Measurements from ENCODE around the gene DGCR6L.
"Not testable (repeated sequence)": the region's sequence is repeated elsewhere in the genome, so short reads cannot be mapped to it uniquely, and the experiment has no call there.

Gene DGCR6L

GRCh38 chr22:20318043-20318688, 1.7 kb downstream of the DGCR6L start:
- peak overlapping the region; percentile 64 to 96 for H3K4me3 Mint-ChIP-seq
- not testable (repeated sequence) for H3K27me3 Mint-ChIP-seq; H3K9me3 Mint-ChIP-seq; ATAC-seq (replicated peaks); H3K27ac Mint-ChIP-seq
- peaks cover 40 to 41% of the 10 kb centered on the region in 2 donors for H3K4me1 Mint-ChIP-seq (ENCODE audit: low read depth in 2 of 2)
- peaks cover 11% of the 10 kb centered on the region for H3K36me3 Mint-ChIP-seq (ENCODE audit: insufficient read depth)
- DNase-seq = peak in 1 of 3 experiments; percentile 0

- H3K27me3 Mint-ChIP-seq; ATAC-seq (replicated peaks); H3K9me3 Mint-ChIP-seq: not testable (repeated sequence)
- Mint-ChIP-seq H3K4me1 (ENCODE audit: low read depth in 2 of 2) (peaks cover 35 to 37% of the 10 kb centered on the region in 2 donors), H3K4me3 (peak overlapping the region; percentile 64 to 96), H3K36me3 (ENCODE audit: insufficient read depth) (peaks cover 11% of the 10 kb centered on the region), H3K27ac (peak overlapping the region in 1 of 2 donors; percentile 67)
- peak in 2 of 3 experiments; percentile 26 to 30 for DNase-seq
These were observed 2.3 kb downstream of the DGCR6L start for GRCh38 chr22:20317402-20318042.

GRCh38 chr22:20316844-20317401, 2.9 kb downstream of the DGCR6L start:
- Mint-ChIP-seq H3K27ac (peak overlapping the region in 1 of 2 donors; percentile 67), H3K27me3 (no peaks in the 10 kb centered on the region), H3K36me3 (ENCODE audit: insufficient read depth) (peaks cover 11% of the 10 kb centered on the region), H3K9me3 (no peaks in the 10 kb centered on the region), H3K4me1 (ENCODE audit: low read depth in 2 of 2) (peaks cover 32 to 33% of the 10 kb centered on the region in 2 donors), H3K4me3 (no peak overlapping the region)
- DNase-seq (no peak), ATAC-seq (replicated peaks) (no peak)

GRCh38 chr22:20316217-20316843, 3.5 kb downstream of the DGCR6L start:
- Mint-ChIP-seq H3K4me1 (ENCODE audit: low read depth in 2 of 2) (peaks cover 28% of the 10 kb centered on the region in 2 donors), H3K9me3 (no peaks in the 10 kb centered on the region), H3K27me3 (no peaks in the 10 kb centered on the region), H3K27ac (peak overlapping the region in 1 of 2 donors; percentile 67), H3K4me3 (no peak overlapping the region), H3K36me3 (ENCODE audit: insufficient read depth) (peaks cover 13% of the 10 kb centered on the region)
- ATAC-seq (replicated peaks) = no peak
- DNase-seq = no peak

GRCh38 chr22:20315337-20316216, 4.3 kb downstream of the DGCR6L start:
- H3K27ac Mint-ChIP-seq = no peak overlapping the region
- H3K4me1 Mint-ChIP-seq (ENCODE audit: low read depth in 2 of 2) = peaks cover 21 to 22% of the 10 kb centered on the region in 2 donors
- no peaks in the 10 kb centered on the region for H3K9me3 Mint-ChIP-seq
- ATAC-seq (replicated peaks) (no peak), DNase-seq (no peak)
- no peaks in the 10 kb centered on the region for H3K27me3 Mint-ChIP-seq
- H3K36me3 Mint-ChIP-seq (ENCODE audit: insufficient read depth) = peaks cover 13% of the 10 kb centered on the region
- H3K4me3 Mint-ChIP-seq = no peak overlapping the region

GRCh38 chr22:20314741-20315336, 5.0 kb downstream of the DGCR6L start:
- not testable (repeated sequence) for H3K4me3 Mint-ChIP-seq; H3K36me3 Mint-ChIP-seq (ENCODE audit: insufficient read depth); DNase-seq; H3K27ac Mint-ChIP-seq; H3K9me3 Mint-ChIP-seq; ATAC-seq (replicated peaks); H3K27me3 Mint-ChIP-seq
- H3K4me1 Mint-ChIP-seq (ENCODE audit: low read depth in 2 of 2) = peaks cover 19 to 20% of the 10 kb centered on the region in 2 donors

- H3K27ac Mint-ChIP-seq; H3K36me3 Mint-ChIP-seq (ENCODE audit: insufficient read depth); DNase-seq; H3K4me3 Mint-ChIP-seq; ATAC-seq (replicated peaks); H3K27me3 Mint-ChIP-seq; H3K9me3 Mint-ChIP-seq: not testable (repeated sequence)
- peaks cover 16 to 17% of the 10 kb centered on the region in 2 donors for H3K4me1 Mint-ChIP-seq (ENCODE audit: low read depth in 2 of 2)
These were observed 5.7 kb downstream of the DGCR6L start for GRCh38 chr22:20314206-20314605.

- H3K36me3 Mint-ChIP-seq (ENCODE audit: insufficient read depth); H3K4me3 Mint-ChIP-seq; H3K27me3 Mint-ChIP-seq; DNase-seq; ATAC-seq (replicated peaks); H3K27ac Mint-ChIP-seq; H3K9me3 Mint-ChIP-seq: not testable (repeated sequence)
- peaks cover 14% of the 10 kb centered on the region in 2 donors for H3K4me1 Mint-ChIP-seq (ENCODE audit: low read depth in 2 of 2)
These were observed 6.4 kb downstream of the DGCR6L start for GRCh38 chr22:20313306-20314077.

GRCh38 chr22:20312396-20313191, 7.3 kb downstream of the DGCR6L start:
- Mint-ChIP-seq H3K4me1 (ENCODE audit: low read depth in 2 of 2) (peaks cover 7% of the 10 kb centered on the region in 2 donors), H3K9me3 (no peaks in the 10 kb centered on the region), H3K4me3 (no peak overlapping the region), H3K27me3 (no peaks in the 10 kb centered on the region), H3K27ac (no peak overlapping the region), H3K36me3 (ENCODE audit: insufficient read depth) (peaks cover 5% of the 10 kb centered on the region)
- DNase-seq (no peak), ATAC-seq (replicated peaks) (no peak)

GRCh38 chr22:20311249-20312062, 8.4 kb downstream of the DGCR6L start:
- DNase-seq; H3K36me3 Mint-ChIP-seq (ENCODE audit: insufficient read depth); H3K4me1 Mint-ChIP-seq (ENCODE audit: low read depth in 2 of 2); H3K9me3 Mint-ChIP-seq; ATAC-seq (replicated peaks); H3K4me3 Mint-ChIP-seq; H3K27me3 Mint-ChIP-seq: not testable (repeated sequence)
- peak overlapping the region in 1 of 2 donors; percentile 58 for H3K27ac Mint-ChIP-seq

GRCh38 chr22:20310773-20311172, 9.1 kb downstream of the DGCR6L start:
- H3K36me3 Mint-ChIP-seq (ENCODE audit: insufficient read depth) = not testable (repeated sequence)

More at GRCh38 chr22:20310773-20311172, 9.1 kb downstream of the DGCR6L start:
- not testable (repeated sequence) for H3K27me3 Mint-ChIP-seq; H3K4me3 Mint-ChIP-seq; DNase-seq; ATAC-seq (replicated peaks); H3K4me1 Mint-ChIP-seq (ENCODE audit: low read depth in 2 of 2); H3K27ac Mint-ChIP-seq; H3K9me3 Mint-ChIP-seq

Data from effector memory CD8-positive, alpha-beta T cell (primary cell).